ENCODE data around the gene SFXN5. TPM values are rescaled to one million over a fixed set of nuclear protein-coding genes. Genes with fewer than 3 reads are reported as not detected.

Gene SFXN5
- total and polyA plus RNA-seq, 3 donors from 2014 or later, result 24.0 to 32.2 (median 25.4) TPM

DNA sequence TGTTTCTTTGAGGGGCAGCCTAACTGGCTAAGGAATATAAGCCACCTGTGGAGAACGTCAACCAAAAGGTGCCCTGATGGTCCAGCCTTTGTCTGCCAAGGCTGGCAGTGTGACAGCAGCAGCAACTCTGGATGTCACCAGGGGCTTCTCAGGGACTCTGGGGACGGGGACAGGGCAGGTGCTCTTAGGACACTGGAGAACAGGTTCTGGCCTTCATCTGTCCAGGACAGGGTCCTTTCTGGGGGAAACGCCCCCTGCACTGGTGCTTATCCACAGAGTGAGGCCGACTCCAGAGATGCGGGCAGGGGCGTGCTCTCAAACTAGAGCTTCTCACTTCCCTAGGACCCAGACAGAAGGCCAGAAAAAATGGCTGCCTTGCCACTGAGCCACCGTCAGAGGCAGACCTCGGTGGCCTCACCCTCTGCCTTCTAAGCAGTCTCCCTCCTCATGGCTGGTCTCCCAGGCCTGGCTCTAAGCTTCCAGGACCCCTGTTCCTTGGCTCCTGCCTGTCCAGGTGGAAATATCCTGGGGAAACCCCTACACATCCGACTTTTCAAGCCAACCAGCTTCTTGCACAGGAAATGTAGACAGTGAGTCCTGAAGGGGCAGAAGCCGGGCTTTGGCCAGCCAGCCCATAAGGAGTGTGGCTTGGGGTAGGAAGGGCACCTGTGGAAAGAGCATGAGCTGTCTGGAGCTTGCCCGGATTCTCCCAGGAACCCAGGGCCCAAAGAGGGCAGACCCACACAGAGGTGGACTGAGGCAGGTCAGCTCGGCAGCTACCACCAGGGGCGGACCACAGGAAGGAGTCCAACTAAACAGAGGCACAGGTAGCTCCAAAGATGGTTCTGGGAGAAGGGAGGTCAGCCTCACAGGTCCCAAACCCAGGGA lies 11.3 kb upstream of the SFXN5 start:
- intact Hi-C loops (cut with DNase I; ENCODE audit: low total_unique reads), result no loop called here
- no peak for DNase-seq
- Histone ChIP-seq H3K36me3 (ENCODE audit: low read depth, missing control alignments) (no peaks in the 10 kb centered on the region), H3K4me1 (peaks cover 7% of the 10 kb centered on the region), H3K27ac (no peak overlapping the region), H3K27me3 (no peaks in the 10 kb centered on the region), H3K9me3 (no peaks in the 10 kb centered on the region), H3K4me3 (no peak overlapping the region)
- TF ChIP-seq, protein P1, sequence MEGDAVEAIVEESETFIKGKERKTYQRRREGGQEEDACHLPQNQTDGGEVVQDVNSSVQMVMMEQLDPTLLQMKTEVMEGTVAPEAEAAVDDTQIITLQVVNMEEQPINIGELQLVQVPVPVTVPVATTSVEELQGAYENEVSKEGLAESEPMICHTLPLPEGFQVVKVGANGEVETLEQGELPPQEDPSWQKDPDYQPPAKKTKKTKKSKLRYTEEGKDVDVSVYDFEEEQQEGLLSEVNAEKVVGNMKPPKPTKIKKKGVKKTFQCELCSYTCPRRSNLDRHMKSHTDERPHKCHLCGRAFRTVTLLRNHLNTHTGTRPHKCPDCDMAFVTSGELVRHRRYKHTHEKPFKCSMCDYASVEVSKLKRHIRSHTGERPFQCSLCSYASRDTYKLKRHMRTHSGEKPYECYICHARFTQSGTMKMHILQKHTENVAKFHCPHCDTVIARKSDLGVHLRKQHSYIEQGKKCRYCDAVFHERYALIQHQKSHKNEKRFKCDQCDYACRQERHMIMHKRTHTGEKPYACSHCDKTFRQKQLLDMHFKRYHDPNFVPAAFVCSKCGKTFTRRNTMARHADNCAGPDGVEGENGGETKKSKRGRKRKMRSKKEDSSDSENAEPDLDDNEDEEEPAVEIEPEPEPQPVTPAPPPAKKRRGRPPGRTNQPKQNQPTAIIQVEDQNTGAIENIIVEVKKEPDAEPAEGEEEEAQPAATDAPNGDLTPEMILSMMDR (IDR thresholded peaks at IDR 0.05), result no peak
- no peak for TF ChIP-seq POLR2A (IDR thresholded peaks at IDR 0.05)
- 88 to 94% methylated on average over 7 to 13 of the region's 13 CpGs for WGBS, 2 donors

DNA sequence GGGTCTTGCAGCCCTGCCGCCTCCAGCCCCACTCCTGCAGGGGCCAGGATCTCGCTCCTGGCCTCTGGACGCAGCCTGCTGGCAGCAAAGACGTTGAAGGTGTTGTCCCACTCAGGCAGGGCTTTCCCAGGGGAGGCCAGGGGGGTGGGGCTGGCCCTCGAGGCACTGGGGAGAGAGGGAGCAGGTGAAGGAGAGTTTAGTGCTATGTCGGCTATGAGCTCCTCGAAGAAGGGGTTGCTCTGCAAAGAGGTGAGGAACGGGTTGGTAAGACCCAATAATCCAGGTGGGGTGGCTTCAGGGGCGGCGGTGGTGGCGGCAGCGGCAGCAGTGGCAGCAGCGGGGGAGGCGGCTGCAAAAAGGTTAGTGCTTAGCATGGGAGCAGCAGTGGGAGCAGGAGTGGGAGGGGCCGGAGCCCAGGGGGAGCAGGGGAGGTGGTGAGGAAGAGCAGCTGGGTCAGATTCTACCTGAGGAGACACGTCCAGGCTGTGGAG lies 9.7 kb upstream of the SFXN5 start:
- intact Hi-C loops (cut with DNase I; ENCODE audit: low total_unique reads), result no loop called here
- Histone ChIP-seq H3K4me3 (no peak overlapping the region), H3K36me3 (ENCODE audit: low read depth, missing control alignments) (no peaks in the 10 kb centered on the region), H3K27ac (no peak overlapping the region), H3K27me3 (no peaks in the 10 kb centered on the region), H3K9me3 (no peaks in the 10 kb centered on the region), H3K4me1 (peaks cover 7% of the 10 kb centered on the region)
- no peak for DNase-seq
- 75 to 79% methylated on average over 12 to 16 of the region's 16 CpGs for WGBS, 2 donors
- TF ChIP-seq, protein P1 (IDR thresholded peaks at IDR 0.05), result no peak
- TF ChIP-seq POLR2A (IDR thresholded peaks at IDR 0.05), result no peak

DNA sequence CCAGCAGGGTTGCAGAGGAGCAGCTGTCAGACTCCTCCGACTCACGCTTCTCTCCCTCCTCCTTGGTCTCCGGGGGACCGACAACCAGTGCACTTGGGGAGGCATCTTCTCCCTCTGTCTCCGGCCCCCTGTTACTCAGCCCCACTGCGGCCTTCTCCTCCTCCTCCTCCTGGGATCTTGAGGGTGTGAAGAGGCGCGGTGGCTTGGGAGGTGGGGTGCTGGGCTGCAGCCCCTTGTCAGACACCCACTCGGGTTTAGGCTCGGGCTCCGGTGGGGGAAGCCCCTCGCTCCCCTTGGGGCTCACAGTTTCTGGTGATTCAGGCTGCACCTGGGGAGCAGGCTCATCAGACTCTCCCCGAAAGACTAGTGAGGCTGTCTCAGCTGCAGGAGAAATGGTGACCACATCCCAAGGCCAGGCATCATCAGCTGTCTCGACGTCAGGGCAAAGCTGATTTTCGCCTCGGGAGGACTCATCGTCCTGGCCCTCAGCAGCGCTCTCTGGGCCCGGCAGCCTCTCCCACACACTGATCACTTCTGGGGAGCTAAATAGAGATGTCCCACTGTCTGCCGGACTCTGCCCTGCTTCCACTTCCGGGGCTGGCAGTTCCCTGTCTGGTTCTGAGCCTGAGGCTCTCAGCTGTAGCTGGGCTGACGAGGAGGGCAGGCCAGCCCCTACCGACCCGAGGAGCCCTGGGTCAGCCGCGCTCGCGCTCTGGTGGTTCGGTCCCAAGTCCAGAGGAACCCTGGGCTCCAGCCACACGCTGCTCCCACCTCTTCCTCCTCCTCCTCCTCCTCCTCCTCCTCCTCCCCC lies 9.0 kb upstream of the SFXN5 start:
- TF ChIP-seq, protein P1 (IDR thresholded peaks at IDR 0.05), result no peak
- TF ChIP-seq POLR2A (IDR thresholded peaks at IDR 0.05), result no peak
- WGBS, 2 donors, result 66 to 77% methylated on average over 12 to 31 of the region's 31 CpGs
- H3K36me3 ChIP-seq (ENCODE audit: low read depth, missing control alignments), result no peaks in the 10 kb centered on the region
- intact Hi-C loops (cut with DNase I; ENCODE audit: low total_unique reads), result no loop called here
- H3K27me3 ChIP-seq, result no peaks in the 10 kb centered on the region
- H3K4me1 ChIP-seq, result peaks cover 7% of the 10 kb centered on the region
- no peak overlapping the region for H3K27ac ChIP-seq
- DNase-seq, result no peak
- H3K9me3 ChIP-seq, result no peaks in the 10 kb centered on the region
- H3K4me3 ChIP-seq, result no peak overlapping the region

DNA sequence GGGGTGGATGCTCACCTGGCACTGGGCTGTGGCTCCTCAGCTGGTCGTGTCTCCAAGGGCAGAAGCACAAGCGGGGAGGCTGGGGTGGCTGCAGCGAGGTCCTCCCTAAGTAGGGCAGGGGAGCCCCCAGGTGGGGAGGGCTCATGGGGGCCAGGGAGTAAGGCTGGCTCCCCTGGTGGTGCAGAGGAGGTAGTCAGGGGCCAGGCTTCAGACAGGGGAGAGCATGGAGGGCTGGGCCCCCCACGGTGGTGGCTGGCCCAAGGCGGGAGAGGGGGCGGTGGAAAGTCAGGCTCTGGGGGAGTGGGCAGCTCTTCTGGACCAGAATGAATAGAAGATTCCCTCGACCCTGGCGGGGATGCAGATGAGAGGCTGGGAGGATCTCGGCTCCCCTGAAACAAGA lies 8.1 kb upstream of the SFXN5 start:
- no peaks in the 10 kb centered on the region for H3K9me3 ChIP-seq
- DNase-seq, result no peak
- TF ChIP-seq POLR2A (IDR thresholded peaks at IDR 0.05), result no peak
- TF ChIP-seq, protein P1 (IDR thresholded peaks at IDR 0.05), result no peak
- H3K27ac ChIP-seq, result no peak overlapping the region
- H3K36me3 ChIP-seq (ENCODE audit: low read depth, missing control alignments), result no peaks in the 10 kb centered on the region
- 92 to 97% methylated on average over 4 to 9 of the region's 9 CpGs for WGBS, 2 donors
- intact Hi-C loops (cut with DNase I; ENCODE audit: low total_unique reads), result no loop called here
- H3K27me3 ChIP-seq, result no peaks in the 10 kb centered on the region
- H3K4me1 ChIP-seq, result peaks cover 7% of the 10 kb centered on the region
- no peak overlapping the region for H3K4me3 ChIP-seq

All from testis (tissue), 3 donors.